Thyroid gland (tissue), 4 donors: ENCODE results near the gene ZSWIM8.

Experiments used
- CTCF ChIP-seq, 6 experiments: fragments of 200-600 bp in 3 of 6; fragments of 450-650 bp in 3 of 6; sonication (generic) in 3 of 6; IDR thresholded peaks; one replicate each; pipeline ENCODE4 v1.5.1; 2016 to 2019; ENCODE audit warnings: antibody characterized with exemption in 6 of 6, mild to moderate bottlenecking in 2 of 6, inconsistent platforms in 1 of 6, moderate library complexity in 1 of 6
- POLR2A ChIP-seq, 2 donors: fragments of 450-650 bp; IDR thresholded peaks; one replicate each; pipeline ENCODE4 v1.6.1; 2017; ENCODE audit warnings: antibody characterized with exemption in 2 of 2, mild to moderate bottlenecking in 2 of 2, moderate library complexity in 1 of 2

GRCh38 chr10:73743327-73743904 lies 42.0 kb upstream of the ZSWIM8 start:
- TF ChIP-seq CTCF (IDR thresholded peaks at IDR 0.05) (no peak), POLR2A (IDR thresholded peaks at IDR 0.05) (no peak)
